Stomach (tissue), 4 donors: ENCODE measurements around the gene MRM1.

Experiments
- EP300 ChIP-seq: sonication (generic); formaldehyde crosslinking; IDR thresholded peaks from one replicate; pipeline ENCODE4 v1.6.1; 2017; ENCODE audit warnings: antibody characterized with exemption
- POLR2A ChIP-seq, 4 donors: fragments of 450-650 bp; IDR thresholded peaks; one replicate each; pipeline ENCODE4 v1.6.1; 2016; ENCODE audit warnings: antibody characterized with exemption in 4 of 4, control low read depth in 2 of 4, mild to moderate bottlenecking in 1 of 4, moderate library complexity in 1 of 4
- POLR2AphosphoS5 ChIP-seq, 3 donors: sonication (generic); formaldehyde crosslinking; IDR thresholded peaks; one replicate each; pipeline ENCODE4 v1.6.1; 2016; ENCODE audit warnings: antibody characterized with exemption in 3 of 3
- TF ChIP-seq, protein P1 (sequence below), 7 experiments: fragments of 450-650 bp in 4 of 7; fragments of 200-600 bp in 3 of 7; sonication (generic) in 3 of 7; IDR thresholded peaks; one replicate each; pipeline ENCODE4 v1.5.1; 2016 to 2019; ENCODE audit warnings: antibody characterized with exemption in 7 of 7, control low read depth in 2 of 7, mild to moderate bottlenecking in 1 of 7

DNA sequence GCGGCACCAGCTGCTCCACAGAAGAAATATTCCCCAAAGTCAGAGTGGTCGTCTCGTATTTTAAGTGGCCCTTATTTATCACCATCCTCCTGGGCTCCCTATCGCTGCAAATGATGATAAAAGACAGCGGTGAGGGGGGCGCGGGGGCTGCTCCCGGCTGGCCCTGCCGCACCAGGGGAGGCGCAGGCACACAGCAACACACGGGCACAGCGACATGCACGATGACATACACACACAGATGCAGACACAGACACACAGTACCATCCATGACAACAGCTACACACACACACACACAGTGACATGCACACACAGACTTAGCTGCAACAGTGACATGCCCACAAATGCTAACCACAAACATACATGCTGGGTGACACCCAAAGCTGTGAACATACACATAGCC is 52.5 kb downstream of the MRM1 start:
- TF ChIP-seq, protein P1, sequence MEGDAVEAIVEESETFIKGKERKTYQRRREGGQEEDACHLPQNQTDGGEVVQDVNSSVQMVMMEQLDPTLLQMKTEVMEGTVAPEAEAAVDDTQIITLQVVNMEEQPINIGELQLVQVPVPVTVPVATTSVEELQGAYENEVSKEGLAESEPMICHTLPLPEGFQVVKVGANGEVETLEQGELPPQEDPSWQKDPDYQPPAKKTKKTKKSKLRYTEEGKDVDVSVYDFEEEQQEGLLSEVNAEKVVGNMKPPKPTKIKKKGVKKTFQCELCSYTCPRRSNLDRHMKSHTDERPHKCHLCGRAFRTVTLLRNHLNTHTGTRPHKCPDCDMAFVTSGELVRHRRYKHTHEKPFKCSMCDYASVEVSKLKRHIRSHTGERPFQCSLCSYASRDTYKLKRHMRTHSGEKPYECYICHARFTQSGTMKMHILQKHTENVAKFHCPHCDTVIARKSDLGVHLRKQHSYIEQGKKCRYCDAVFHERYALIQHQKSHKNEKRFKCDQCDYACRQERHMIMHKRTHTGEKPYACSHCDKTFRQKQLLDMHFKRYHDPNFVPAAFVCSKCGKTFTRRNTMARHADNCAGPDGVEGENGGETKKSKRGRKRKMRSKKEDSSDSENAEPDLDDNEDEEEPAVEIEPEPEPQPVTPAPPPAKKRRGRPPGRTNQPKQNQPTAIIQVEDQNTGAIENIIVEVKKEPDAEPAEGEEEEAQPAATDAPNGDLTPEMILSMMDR (IDR thresholded peaks at IDR 0.05): no peak
- no peak for TF ChIP-seq POLR2AphosphoS5 (IDR thresholded peaks at IDR 0.05)
- no peak for TF ChIP-seq POLR2A (IDR thresholded peaks at IDR 0.05)
- no peak for TF ChIP-seq EP300
